K562 (cell line): ENCODE data around the gene PPP3CA.

ENCODE experiments used
- ZBTB8A ChIP-seq: fragments of 450-650 bp; IDR thresholded peaks from 2 replicates; pipeline ENCODE4 v1.6.1; 2018; ENCODE audit warnings: mild to moderate bottlenecking, moderate library complexity; ENCODE audit not compliant: partially characterized antibody
- ZKSCAN1 ChIP-seq: fragments of 150-350 bp; IDR thresholded peaks from 2 replicates; pipeline ENCODE4 v1.6.1; 2016; ENCODE audit warnings: low read depth, low read length
- ZNF274 ChIP-seq: IDR thresholded peaks from 2 replicates; pipeline ENCODE4 v1.6.1; 2011; ENCODE audit warnings: low read depth, mild to moderate bottlenecking, low read length, moderate library complexity, borderline replicate concordance
- ZNF324 ChIP-seq: fragments of 250-450 bp; sonication (Bioruptor Pico); IDR thresholded peaks from 2 replicates; pipeline ENCODE4 v1.4.0; 2020; ENCODE audit warnings: mild to moderate bottlenecking
- TF ChIP-seq, protein P1 (sequence below), 3 experiments: IDR thresholded peaks in 2 of 3; conservative IDR thresholded peaks in 1 of 3; 2 replicates each; pipeline ENCODE4 v1.5.1; 2011 to 2012; ENCODE audit warnings: low read length in 3 of 3, mild to moderate bottlenecking in 3 of 3, control low read depth in 2 of 3, improper control_type of control experiment in 1 of 3, inconsistent platforms in 1 of 3, low read depth in 1 of 3, mixed read lengths in 1 of 3, moderate library complexity in 1 of 3; ENCODE audit not compliant: insufficient read depth in 2 of 3
- TF ChIP-seq, protein P2 (sequence below): fragments of 250-450 bp; sonication (Bioruptor Pico); IDR thresholded peaks from 2 replicates; pipeline ENCODE4 v1.5.1; 2021; ENCODE audit warnings: mild to moderate bottlenecking
- TF ChIP-seq, protein P3 (sequence below): fragments of 250-450 bp; sonication (Bioruptor Pico); IDR thresholded peaks from 2 replicates; pipeline ENCODE4 v1.5.0; 2020; ENCODE audit warnings: mild to moderate bottlenecking, borderline replicate concordance

DNA sequence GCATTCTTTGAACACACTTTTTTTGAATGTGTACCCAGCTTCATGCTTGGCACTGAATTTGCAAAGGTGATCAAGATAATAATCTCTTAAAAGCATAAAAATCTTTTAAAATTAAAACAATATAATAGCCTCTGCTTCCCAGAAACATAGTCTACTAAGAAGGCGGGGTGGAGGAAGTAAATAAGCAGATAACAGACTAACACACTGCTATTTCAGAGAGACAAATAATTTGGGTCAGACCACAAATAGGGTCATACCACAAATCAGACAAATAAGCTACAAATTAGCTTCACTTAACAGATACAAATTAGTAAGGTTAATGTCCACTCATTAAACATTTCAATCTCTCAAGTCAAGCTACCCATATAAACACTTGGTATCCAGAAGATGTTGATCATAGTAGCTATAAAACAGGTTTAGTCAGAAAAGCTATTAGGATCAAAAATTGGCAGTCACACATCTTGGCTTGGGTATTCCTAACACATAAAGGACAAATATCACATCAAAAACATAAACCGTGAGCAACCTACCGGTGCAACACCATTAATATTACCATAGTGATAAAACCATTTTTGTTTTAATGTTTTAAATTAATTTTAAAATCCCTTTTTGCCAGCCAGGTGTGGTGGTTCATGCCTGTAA lies 47.3 kb downstream of the PPP3CA start:
- TF ChIP-seq ZKSCAN1: no peak
- TF ChIP-seq, protein P1, sequence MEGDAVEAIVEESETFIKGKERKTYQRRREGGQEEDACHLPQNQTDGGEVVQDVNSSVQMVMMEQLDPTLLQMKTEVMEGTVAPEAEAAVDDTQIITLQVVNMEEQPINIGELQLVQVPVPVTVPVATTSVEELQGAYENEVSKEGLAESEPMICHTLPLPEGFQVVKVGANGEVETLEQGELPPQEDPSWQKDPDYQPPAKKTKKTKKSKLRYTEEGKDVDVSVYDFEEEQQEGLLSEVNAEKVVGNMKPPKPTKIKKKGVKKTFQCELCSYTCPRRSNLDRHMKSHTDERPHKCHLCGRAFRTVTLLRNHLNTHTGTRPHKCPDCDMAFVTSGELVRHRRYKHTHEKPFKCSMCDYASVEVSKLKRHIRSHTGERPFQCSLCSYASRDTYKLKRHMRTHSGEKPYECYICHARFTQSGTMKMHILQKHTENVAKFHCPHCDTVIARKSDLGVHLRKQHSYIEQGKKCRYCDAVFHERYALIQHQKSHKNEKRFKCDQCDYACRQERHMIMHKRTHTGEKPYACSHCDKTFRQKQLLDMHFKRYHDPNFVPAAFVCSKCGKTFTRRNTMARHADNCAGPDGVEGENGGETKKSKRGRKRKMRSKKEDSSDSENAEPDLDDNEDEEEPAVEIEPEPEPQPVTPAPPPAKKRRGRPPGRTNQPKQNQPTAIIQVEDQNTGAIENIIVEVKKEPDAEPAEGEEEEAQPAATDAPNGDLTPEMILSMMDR (IDR thresholded peaks at IDR 0.05 in 2 of 3, conservative IDR thresholded peaks at IDR 0.05 in 1 of 3; ENCODE audit: insufficient read depth in 2 of 3, low read depth in 1 of 3, low read length in 3 of 3): no peak
- no peak for TF ChIP-seq ZNF274
- TF ChIP-seq ZNF324 (CRISPR knock-in tag): no peak
- TF ChIP-seq ZBTB8A: no peak
- TF ChIP-seq, protein P2, sequence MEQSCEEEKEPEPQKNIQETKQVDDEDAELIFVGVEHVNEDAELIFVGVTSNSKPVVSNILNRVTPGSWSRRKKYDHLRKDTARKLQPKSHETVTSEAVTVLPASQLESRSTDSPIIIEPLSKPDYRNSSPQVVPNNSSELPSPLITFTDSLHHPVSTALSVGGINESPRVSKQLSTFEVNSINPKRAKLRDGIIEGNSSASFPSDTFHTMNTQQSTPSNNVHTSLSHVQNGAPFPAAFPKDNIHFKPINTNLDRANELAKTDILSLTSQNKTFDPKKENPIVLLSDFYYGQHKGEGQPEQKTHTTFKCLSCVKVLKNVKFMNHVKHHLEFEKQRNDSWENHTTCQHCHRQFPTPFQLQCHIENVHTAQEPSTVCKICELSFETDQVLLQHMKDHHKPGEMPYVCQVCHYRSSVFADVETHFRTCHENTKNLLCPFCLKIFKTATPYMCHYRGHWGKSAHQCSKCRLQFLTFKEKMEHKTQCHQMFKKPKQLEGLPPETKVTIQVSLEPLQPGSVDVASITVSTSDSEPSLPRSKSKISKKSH (CRISPR knock-in tag): no peak
- TF ChIP-seq, protein P3, sequence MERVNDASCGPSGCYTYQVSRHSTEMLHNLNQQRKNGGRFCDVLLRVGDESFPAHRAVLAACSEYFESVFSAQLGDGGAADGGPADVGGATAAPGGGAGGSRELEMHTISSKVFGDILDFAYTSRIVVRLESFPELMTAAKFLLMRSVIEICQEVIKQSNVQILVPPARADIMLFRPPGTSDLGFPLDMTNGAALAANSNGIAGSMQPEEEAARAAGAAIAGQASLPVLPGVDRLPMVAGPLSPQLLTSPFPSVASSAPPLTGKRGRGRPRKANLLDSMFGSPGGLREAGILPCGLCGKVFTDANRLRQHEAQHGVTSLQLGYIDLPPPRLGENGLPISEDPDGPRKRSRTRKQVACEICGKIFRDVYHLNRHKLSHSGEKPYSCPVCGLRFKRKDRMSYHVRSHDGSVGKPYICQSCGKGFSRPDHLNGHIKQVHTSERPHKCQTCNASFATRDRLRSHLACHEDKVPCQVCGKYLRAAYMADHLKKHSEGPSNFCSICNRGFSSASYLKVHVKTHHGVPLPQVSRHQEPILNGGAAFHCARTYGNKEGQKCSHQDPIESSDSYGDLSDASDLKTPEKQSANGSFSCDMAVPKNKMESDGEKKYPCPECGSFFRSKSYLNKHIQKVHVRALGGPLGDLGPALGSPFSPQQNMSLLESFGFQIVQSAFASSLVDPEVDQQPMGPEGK (CRISPR knock-in tag): no peak
